GM19452 (cell line): Measurements from ENCODE around the gene DCLK1.
A peak's percentile ranks its signal among the peaks of the same experiment; 100 is the strongest.

Source experiments
- ATAC-seq: cut with Tn5 transposase; IDR thresholded peaks from one replicate; pipeline ENCODE4 v1.9.1; 2021; ENCODE audit not compliant: unreplicated experiment

DCLK1 gene

DNA sequence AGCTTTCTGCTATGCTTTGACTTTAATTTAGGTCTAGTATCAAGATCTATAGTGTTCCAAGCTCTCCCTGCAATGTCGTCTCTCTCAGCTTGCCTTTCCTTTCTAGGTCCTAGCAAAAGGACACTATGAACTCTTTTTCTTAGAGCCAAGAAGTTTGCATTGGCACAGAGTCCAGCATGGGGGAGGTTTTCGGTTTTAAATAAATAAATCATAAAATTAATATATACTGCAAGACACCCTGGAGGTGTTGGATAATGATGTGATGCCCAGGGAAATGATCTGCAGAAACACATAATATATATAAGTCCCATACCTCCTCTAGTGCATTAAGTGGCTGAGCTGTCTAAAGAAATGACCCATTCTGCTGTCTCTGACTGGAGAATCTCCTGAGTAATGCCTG lies 338.3 kb downstream of the DCLK1 start:
- no peak for ATAC-seq

DNA sequence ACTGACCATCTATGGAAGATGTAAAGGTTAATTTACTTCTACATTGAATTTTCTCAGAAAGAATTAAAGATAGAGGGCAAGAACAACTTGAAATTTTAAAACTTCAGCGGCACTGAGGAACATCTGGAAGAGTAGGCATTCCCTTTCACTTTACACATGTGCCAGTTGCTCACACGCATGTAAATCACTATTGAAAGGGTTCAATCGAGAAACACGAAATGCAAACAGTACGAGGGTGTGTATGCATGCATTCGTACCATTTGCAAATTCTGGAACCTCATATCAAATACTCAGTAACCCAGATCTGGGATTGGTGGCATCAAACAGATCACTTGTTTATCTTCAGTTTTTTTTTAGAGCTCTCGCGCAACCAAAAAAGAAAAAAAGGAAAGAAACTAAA lies 339.2 kb downstream of the DCLK1 start:
- ATAC-seq = no peak

DNA sequence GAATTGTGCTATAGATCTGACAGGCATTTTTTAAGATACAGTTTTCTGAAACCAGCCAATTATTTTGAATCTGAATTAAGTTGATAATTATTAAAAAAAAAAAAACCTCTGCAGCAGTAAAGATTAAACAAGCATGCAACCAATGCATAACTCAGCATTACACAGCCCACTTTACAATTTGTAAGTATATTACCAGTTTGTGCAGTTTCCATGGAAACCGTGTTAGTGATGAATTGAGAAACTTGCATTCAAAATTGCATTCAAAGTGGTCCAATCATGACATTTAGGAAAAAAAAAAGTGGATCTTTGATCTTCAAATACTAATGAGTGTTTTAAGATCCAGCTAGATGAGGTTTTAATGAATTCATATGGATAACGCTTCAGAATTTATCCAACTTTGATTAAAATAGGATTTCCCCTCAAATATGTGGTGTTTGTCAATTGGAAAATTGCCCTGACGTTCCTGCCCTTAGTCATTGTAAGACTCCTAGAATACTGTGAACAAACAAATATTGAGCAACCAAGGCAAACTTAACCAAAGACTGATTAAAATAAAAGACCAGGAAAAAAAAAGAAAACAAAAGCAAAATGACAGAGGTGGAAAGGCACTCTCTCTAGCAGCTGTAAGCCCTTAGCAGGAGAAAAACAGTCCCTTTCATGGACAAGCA lies 339.9 kb downstream of the DCLK1 start:
- no peak for ATAC-seq

DNA sequence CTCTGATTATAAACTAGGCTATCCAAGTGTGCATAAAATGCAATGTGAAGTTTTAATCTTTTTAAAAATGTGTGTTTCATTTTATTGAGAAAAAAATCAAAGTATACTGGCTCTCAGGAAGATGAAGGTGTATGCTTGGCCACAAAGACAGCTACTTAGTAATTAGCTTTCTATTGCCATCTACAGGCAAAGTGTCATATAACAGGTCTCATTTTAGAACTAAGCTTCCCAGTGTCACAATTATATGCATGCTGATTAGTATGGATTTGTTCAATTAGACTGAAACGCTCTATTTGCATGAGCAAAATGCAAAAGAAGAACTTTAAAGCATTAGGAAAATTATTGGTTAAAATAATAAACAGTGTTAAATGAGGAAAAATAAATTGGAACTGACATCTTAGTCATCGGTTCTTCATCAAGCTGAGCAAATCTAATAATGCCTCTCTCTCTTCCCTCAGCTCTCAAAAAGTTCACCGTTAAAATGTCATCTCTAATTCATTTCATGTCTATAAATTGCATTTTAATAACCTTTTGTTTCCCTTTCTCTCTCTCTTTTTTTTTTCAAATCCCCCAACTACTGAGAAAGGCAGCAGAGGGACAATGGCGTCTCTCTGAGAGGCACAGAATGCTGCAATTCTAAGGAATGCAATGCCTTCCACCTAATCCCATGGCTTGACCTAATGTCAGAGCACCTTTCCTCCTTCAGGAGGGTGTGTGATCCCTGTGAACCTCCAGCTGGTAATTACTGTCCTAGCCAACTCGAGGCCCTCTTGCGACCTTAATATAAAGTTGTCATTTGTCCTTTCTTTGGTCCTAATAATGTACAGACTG lies 341.6 kb downstream of the DCLK1 start:
- ATAC-seq = peak; percentile 74

DNA sequence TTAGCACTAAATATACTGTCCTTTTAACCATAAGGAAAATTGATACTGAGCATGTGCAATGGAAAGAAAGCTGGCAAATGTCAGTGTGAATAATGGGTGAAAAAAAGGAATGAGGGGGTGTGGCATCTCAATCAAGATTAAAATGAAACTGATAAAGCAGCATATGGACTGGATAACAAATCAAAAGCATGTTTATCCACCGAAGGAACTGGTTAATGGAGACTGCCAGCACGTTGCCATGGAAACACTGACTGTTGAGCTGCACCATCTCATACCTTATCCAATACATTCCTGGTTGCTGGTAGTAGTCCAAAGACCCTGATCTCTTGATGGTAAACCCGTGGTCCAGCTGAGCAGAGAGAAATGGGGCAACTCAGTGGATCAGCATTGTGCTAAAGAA lies 343.2 kb downstream of the DCLK1 start:
- ATAC-seq = no peak

DNA sequence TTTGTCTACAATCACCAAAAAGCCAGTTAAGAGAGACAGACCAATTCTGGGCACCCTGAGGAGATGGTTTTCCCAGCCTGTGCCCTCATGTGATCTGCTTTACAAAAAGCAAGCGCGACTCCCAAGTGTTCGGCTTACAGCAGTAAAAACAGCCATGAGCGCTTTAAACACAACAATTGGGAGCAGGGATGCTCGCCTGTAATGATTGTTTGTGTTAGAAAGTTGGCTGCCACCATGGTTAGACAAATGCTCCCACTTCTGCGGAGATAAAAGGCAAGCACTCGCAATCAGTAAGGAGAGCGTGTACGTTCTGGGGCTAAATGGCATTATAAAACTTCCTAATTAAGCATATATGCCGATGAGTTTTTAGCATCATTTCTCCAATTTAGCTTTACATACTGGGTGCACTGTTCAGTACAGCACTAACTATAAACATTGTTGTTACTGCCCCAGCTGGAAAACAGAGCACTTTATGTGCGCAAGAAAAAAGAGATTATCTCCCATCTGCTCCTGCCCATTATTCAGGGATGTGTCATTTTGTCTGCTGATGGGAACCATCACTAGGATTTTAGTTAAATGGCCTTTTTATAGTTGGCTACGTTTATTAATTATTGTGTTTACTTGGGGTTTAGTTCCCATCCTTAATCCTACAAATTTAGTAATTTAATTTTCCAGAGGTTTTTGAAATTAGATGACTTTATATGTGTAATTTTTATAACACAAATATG lies 345.4 kb downstream of the DCLK1 start:
- no peak for ATAC-seq

DNA sequence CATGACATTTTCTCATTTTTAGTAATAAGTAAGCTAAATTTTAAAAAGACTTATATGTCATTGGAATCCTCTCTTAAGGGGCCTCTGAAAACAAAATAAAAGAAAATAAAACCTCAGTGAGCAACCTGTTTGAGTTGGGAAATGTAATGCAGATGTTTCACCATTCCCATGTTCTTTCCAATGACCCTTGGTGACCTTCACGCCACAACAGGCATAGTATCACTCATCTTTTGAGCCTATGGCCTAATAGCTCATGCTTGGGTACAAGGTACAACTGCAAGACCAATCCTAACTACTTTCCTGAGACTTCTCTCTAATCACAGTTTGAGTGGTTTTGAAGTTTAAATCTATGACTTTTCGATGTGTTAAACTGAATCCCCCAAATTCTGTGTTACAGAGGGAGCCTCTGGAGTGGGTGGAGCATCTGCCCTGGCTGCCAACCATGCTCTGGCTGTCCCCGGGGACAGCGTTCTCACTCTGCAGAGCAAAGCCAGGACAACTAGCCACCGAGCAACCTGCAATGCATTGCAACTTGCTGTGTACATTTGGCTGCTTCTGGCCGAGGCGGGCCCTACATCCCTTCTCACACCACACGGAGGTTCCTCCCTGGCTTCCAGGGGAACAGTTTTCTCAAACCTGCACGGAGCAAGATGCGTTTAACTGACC lies 346.8 kb downstream of the DCLK1 start:
- no peak for ATAC-seq

DNA sequence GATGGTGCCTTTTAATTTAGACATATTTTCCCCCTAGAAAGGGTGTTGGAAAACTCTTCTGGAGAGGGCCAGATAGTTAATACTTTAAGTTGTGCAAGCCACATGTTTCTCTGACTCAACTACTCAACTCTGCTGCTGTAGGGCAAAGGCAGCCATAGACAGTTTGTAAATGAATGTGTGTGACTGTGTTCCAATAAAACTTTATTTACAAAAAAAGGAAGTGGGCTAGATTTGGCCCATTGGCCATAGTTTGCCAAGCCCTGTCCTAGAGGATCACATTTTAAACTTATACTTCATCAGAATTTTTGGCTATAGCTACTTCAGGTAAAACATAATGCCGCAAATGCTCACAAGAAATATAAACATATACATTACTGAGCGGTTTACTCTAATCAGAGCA lies 348.4 kb downstream of the DCLK1 start:
- ATAC-seq = no peak

DNA sequence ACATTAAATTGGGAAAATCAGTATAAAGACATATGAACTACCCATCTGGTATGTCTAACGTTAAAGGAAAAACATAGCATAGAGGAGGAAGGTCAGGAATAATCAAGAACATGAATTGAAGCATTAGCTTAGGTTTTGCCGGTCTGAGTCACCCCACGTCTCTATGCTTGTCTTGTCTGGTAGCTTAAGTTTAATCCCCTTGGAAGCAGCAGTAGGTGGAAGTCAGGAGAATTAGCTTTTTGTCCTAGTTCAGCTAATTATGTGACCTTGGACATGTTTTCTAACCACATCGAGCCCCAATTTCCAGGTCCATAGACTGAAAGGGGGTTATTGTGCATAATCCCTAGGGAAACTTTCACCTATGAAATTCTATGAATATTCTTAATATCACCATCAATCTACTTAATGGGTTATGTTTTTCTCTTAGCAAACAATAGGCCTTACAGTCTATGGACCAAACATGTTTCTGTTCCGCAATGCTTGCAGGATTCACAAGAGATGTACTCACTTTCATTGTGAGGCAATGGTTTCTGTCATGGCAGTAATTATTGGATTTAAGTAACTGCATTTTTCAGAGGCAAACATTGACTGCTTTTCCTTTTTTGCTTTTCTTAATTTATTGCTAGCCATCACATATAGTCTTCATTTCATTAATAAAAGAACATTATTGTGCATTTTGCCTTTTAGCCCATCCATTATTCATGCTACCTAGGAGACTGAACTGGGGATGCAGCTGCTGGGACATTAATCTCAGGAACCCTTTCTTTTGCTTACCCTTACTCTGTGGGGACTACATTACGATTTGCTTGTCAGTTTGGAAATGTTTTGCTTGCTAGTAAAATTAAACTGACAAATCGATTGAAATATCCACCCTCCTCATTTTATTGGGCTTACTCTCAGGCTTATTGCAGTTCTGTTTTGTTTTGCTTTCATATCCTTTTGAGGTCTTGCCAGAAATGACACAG lies 349.9 kb downstream of the DCLK1 start:
- no peak for ATAC-seq

DNA sequence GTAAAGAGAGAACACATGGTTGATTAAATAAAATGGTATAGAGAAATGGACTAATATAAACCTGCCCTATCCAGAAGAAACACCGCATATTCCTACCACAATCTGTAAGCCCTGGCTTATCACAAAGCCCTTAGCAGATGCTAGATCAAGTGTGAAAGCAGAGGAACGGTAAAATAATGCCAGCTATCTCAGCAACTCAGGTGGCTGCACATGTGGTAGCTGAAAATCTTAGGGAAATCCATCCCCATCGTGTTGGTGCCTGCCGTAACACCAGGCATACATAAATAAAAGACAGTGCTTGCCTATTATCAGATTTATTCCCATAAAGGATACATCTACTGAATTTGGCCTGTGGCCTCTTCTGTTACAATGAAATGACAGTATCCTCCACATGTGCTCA lies 350.6 kb downstream of the DCLK1 start:
- ATAC-seq = no peak

DNA sequence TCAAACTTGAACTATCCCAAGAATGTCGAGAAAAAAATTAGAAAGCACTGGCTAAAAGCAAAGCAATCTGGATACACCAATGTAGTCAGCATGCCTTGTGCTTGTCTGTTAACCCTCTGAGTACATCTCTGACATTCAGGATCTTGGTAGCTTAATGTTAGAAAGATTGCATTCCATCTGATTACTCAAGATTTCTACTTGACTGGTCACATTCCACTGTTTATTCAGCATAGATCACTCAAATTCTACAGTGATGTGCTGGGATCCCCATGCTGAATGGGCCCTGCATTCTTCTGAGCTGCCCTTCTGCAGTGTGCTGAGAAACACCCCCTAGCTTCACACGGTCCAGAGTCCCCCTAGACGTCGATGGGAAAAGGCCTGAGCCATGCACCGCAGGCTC lies 359.3 kb downstream of the DCLK1 start:
- no peak for ATAC-seq

DNA sequence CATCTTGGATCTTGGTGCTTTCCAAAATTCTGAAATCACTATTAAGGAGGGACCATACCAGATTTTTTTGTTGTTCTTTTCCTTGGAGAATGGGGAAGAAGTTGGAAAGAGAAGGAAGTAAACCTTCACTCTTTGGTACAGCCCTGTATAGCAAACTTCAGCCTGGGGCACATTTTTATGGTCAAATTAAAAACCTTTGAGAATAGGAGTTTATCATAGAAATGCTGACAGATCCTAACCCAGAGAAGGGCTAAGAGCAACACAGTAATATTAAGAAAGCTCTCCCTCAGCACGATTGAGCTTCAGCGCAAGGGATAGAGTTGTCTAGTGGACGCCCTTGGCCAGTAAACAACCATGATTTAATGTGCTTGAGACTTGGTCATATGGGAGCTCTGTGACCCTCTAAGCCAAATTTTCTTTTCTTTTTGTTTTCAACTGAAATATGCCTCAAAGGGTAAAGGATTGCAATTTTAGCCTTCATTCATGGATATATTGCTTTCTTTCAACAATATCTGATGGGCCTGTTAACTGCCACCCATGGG lies 360.4 kb downstream of the DCLK1 start:
- ATAC-seq = no peak

DNA sequence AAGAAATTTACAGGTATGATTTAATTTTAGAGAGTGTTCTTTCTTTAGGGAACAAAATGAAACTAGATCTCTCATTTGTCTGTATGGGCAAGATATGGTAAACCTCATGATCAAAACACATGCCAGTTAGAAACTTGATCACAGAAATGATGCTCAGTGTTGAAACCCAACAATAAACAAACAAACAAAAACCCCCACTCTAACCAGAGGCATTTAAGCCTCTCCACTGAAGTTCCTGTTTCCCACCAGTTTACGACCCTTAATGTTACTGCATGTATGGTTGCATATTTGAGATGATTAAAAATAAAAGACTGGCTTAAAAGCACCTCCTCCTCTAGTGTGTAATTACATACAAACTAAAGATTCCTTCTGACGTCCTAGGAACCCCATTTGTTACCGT lies 361.4 kb downstream of the DCLK1 start:
- no peak for ATAC-seq

DNA sequence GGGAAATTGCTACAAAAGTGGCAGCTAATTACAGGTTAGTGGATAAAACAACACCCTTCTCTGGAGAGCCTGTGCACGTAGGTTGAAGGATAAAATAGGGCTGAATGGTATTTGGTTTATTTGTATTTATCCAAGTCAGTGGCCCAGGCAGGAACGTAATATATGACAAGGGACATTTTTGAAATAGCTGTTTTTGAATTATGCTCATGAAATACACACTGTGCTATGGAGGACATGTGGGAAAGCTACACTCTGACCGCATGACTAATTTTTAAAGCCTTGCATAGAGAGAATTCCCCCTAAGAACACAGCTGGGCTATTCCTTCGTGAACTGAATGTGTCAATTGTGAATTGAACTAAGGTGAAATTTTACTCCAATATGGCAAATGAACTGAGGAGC lies 362.6 kb downstream of the DCLK1 start:
- no peak for ATAC-seq

DNA sequence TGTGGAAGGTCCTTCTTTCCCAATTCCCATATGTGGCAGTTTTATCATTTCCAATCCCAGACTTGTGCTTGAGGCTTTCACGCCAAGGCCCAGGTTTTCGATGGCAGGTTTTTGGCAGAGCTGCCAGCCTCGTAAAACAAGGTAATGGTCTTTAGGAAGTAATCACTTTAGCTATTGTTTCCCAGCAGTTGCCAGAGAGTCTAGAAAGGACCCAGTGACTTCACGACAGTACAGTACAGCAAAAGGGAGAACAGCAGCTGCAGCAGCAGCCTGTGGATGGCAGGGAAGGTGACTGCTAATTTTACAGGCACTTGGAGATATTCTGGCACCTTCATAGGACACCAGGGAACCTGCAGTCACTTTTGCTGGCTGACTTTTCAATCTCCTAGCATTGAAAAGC lies 363.1 kb downstream of the DCLK1 start:
- no peak for ATAC-seq

DNA sequence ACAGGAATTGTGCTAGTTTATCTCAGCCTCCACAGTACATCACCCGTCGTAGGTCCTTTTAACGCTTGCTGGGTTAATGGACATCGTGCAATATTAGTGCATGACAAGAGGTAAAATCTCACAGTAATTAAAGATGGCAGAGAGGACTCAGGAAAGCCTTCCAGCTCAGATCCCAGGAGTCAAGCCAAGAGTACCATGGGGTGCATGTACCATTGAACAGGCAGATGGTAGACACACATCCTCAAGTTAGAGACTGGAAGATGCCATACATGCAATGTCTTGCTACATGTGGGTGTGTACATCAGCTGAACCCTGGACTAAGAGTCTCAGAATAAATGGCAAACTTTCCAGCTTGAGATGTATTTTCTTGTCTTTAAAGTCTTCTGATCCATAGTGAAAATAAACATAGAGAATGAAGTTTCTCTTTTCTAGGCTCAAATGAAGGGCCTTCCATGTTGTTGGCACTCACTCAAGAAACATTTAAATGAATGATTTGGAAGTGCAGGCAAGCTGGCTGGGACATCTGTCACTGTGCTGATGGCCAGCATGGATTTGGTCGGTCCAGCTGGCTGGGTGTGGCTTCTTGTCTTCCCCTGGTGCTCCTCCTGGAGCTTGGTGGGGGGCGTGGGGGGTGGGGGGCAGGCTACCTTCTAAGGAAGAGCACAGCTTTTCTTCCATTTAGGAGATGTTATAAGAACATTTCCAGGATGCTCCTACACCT lies 363.8 kb downstream of the DCLK1 start:
- no peak for ATAC-seq

DNA sequence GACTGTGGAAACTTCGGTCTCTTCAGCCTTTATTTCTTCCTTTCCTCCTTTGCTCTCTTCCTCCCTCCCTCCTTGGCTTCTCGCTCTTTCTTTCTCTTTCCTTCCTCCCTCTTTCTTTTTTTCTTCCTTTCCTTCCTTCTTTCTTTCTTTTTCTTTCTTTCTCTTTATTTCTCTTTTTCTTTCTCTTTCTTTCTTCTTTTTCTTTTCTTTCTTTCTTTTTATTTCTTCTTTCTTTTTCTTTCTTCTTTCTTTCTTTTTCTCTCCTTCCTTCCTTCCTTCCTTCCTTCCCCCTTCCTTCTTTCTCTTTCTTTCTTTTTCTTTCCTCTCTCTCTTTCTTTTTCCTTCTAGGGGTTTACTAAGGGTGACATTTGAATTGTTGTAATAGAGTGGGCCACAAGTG lies 364.5 kb downstream of the DCLK1 start:
- ATAC-seq = no peak

DNA sequence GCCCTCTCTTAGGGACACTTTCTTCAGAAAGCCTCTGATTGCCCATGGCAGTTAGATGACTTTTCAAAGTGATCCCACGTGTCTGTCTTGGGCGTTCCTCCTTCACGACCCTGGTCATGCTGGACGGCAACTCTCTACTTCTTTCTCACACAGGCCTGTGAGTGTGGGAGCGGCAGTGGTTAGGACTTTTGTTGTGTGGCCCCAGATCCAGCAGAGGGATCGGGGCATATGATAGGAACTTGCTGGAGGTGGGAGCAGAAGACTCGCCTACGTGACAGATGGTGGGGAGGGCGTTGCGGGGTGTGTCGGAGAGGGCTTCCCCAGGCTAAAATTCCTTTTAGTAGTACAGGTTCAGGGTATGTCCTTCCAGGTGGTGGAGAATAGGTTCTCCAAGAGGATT lies 365.2 kb downstream of the DCLK1 start:
- ATAC-seq = no peak

DNA sequence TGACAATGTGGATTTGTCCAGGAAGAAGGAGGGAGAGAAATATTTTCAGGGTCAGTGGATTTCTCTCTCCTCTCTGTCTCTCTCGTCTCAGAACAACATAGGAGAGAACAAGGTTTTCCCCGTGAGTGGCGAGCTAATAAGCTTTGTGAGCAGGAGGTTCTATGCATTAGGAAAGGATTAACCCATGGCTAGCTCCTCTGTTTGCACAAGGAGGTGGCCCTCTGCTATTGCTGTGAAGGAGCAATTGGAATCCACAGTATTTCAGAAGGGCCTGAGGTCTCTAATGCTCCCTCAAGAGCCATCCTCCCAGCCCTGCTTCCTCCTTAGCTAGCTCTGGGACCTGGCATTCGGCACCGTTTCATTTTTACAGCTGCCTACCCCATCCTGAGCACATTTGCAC lies 365.8 kb downstream of the DCLK1 start:
- ATAC-seq = no peak
